Glutamatergic neuron (in vitro differentiated cells): ENCODE data around the gene NFILZ. TPM values are rescaled to one million over a fixed set of nuclear protein-coding genes. Genes with fewer than 3 reads are reported as not detected.
A peak's percentile ranks its signal among the peaks of the same experiment; 100 is the strongest.

Experiments used
- DNase-seq: peaks from one replicate; pipeline ENCODE4 v3.0.0; 2022
- H3K27ac Mint-ChIP-seq: one replicate; pipeline ENCODE4 v1.8.0; 2020; ENCODE audit warnings: mild to moderate bottlenecking, mixed read lengths, inconsistent platforms; ENCODE audit not compliant: unreplicated experiment
- H3K27me3 Mint-ChIP-seq: one replicate; pipeline ENCODE4 v1.8.0; 2020; ENCODE audit warnings: mild to moderate bottlenecking, moderate library complexity, mixed read lengths, inconsistent platforms; ENCODE audit not compliant: unreplicated experiment
- H3K36me3 Mint-ChIP-seq: one replicate; pipeline ENCODE4 v1.8.0; 2020; ENCODE audit warnings: mild to moderate bottlenecking, mixed read lengths, inconsistent platforms; ENCODE audit not compliant: unreplicated experiment
- H3K4me1 Mint-ChIP-seq: one replicate; pipeline ENCODE4 v1.8.0; 2020; ENCODE audit warnings: mild to moderate bottlenecking, low read depth, mixed read lengths, inconsistent platforms; ENCODE audit not compliant: unreplicated experiment
- H3K4me3 Mint-ChIP-seq: one replicate; pipeline ENCODE4 v1.8.0; 2020; ENCODE audit warnings: mild to moderate bottlenecking, mixed read lengths, inconsistent platforms; ENCODE audit not compliant: unreplicated experiment
- H3K9me3 Mint-ChIP-seq: one replicate; pipeline ENCODE4 v1.8.0; 2020; ENCODE audit warnings: mild to moderate bottlenecking, moderate library complexity, mixed read lengths, inconsistent platforms; ENCODE audit not compliant: unreplicated experiment
- CTCF ChIP-seq: fragments of 200-600 bp; sonication (generic); IDR thresholded peaks from one replicate; pipeline ENCODE4 v1.5.0; 2021; ENCODE audit not compliant: partially characterized antibody, unreplicated experiment
- total RNA-seq: library from RNA; stranded (reverse); fragmentation: NEBNext Ultra II Directional; extraction: Animal tissue kit (Norgen Biotek cat#: 25700); gene quantifications from one replicate; pipeline ENCODE4 v1.2.1, GENCODE V29; 2021; ENCODE audit not compliant: unreplicated experiment

NFILZ gene
- total RNA-seq, 1 donor from 2014 or later, result not detected

DNA sequence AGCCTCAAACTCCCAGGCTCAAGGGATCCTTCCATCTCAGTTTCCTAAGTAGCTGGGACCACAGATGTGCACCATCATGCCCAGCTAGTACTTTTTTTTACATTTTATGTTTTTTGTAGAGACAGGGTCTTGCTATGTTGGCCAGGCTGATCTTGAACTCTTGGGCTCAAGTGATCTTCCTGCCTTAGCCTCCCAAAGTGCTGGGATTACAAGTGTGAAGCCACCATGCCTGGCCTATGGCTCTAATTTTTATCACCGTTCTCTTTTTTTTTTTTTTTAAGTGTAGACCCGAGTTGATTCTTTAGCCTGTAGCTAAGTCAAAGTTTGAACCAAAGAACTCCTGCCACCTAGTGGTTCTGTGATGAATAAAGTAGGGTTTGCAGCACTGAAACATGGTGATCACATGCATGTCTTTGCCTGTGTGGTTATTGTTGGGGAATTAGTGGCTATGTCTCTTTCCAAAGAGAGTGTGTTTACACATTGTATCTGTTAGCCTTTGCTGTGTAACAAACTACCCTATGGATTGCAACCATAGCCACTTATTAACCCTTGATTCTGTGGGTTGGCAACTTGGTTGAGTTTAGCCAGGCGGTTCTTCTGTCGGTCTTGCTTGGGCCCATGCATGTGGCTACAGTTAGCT lies 11.6 kb downstream of the NFILZ start:
- Mint-ChIP-seq H3K9me3 (peaks cover 7% of the 10 kb centered on the region), H3K4me1 (peaks cover 7% of the 10 kb centered on the region), H3K27me3 (peaks cover 2% of the 10 kb centered on the region), H3K27ac (no peak overlapping the region), H3K36me3 (peaks cover 5% of the 10 kb centered on the region), H3K4me3 (no peak overlapping the region)
- no peak for DNase-seq
- peak; percentile 54 for TF ChIP-seq CTCF

DNA sequence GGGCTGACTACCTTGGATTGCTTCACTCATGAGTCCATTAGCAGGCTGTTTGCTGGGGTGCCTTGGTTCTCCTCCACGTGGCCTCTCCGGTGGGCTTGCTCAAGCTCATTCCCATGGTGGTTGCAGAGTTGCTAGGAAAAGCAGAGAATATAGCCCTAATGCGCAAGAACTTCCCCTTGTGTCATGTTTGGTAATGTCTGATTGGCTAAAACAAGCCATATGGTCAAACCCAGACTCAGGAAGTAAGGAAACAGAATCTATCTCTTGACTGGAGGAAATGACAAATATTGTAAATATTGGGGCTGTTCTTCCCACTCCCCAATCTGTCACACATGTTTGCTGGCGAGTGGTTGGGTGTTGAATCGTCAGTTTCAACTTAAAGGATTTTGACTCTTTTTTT lies 12.1 kb downstream of the NFILZ start:
- H3K4me3 Mint-ChIP-seq, result no peak overlapping the region
- peaks cover 2% of the 10 kb centered on the region for H3K27me3 Mint-ChIP-seq
- H3K4me1 Mint-ChIP-seq, result peaks cover 7% of the 10 kb centered on the region
- no peak for DNase-seq
- H3K36me3 Mint-ChIP-seq, result peaks cover 5% of the 10 kb centered on the region
- peaks cover 7% of the 10 kb centered on the region for H3K9me3 Mint-ChIP-seq
- no peak for TF ChIP-seq CTCF
- no peak overlapping the region for H3K27ac Mint-ChIP-seq

GRCh38 chr19:8643860-8644653 lies 13.6 kb downstream of the NFILZ start:
- Mint-ChIP-seq H3K4me1 (peaks cover 7% of the 10 kb centered on the region), H3K36me3 (peaks cover 5% of the 10 kb centered on the region), H3K4me3 (no peak overlapping the region), H3K9me3 (peaks cover 8% of the 10 kb centered on the region), H3K27me3 (peaks cover 2% of the 10 kb centered on the region), H3K27ac (no peak overlapping the region)
- no peak for TF ChIP-seq CTCF
- DNase-seq, result no peak

GRCh38 chr19:8648240-8648639 lies 17.8 kb downstream of the NFILZ start:
- no peak for TF ChIP-seq CTCF
- Mint-ChIP-seq H3K27me3 (peaks cover 2% of the 10 kb centered on the region), H3K27ac (no peak overlapping the region), H3K36me3 (no peaks in the 10 kb centered on the region), H3K4me1 (peaks cover 1% of the 10 kb centered on the region), H3K4me3 (no peak overlapping the region), H3K9me3 (peaks cover 3% of the 10 kb centered on the region)
- DNase-seq, result no peak
